OCI-M2 (cell line): ENCODE measurements around the gene CARMIL3.

Experiments used
- DNase-seq: peaks from one replicate; lab custom pipeline; 2025; ENCODE audit not compliant: unreplicated experiment; lab: John Stamatoyannopoulos, UW

CARMIL3 gene

GRCh38 chr14:24075485-24076301 is 23.9 kb downstream of the CARMIL3 start:
- no peak for DNase-seq

GRCh38 chr14:24076302-24076601 is 24.4 kb downstream of the CARMIL3 start:
- DNase-seq: no peak

- DNase-seq: no peak
These were observed 25.3 kb downstream of the CARMIL3 start for GRCh38 chr14:24077086-24077485.

- no peak for DNase-seq
These were observed 26.3 kb downstream of the CARMIL3 start for GRCh38 chr14:24078146-24078545.

- no peak for DNase-seq
These were observed 27.8 kb downstream of the CARMIL3 start for GRCh38 chr14:24079491-24080141.

GRCh38 chr14:24080142-24080530 is 28.3 kb downstream of the CARMIL3 start:
- DNase-seq: no peak

GRCh38 chr14:24080888-24081738 is 29.3 kb downstream of the CARMIL3 start:
- no peak for DNase-seq

GRCh38 chr14:24081739-24082211 is 30.0 kb downstream of the CARMIL3 start:
- no peak for DNase-seq

GRCh38 chr14:24082411-24083080 is 30.7 kb downstream of the CARMIL3 start:
- no peak for DNase-seq

GRCh38 chr14:24083462-24083861 is 31.7 kb downstream of the CARMIL3 start:
- DNase-seq: no peak

- no peak for DNase-seq
These were observed 32.6 kb downstream of the CARMIL3 start for GRCh38 chr14:24084440-24084839.

GRCh38 chr14:24085215-24085614 is 33.4 kb downstream of the CARMIL3 start:
- no peak for DNase-seq

GRCh38 chr14:24086193-24086955 is 34.6 kb downstream of the CARMIL3 start:
- no peak for DNase-seq

- DNase-seq: no peak
These were observed 35.2 kb downstream of the CARMIL3 start for GRCh38 chr14:24087004-24087403.

GRCh38 chr14:24088095-24088494 is 36.3 kb downstream of the CARMIL3 start:
- no peak for DNase-seq

- no peak for DNase-seq
These were observed 38.1 kb downstream of the CARMIL3 start for GRCh38 chr14:24089890-24090289.

- DNase-seq: no peak
These were observed 40.3 kb downstream of the CARMIL3 start for GRCh38 chr14:24092110-24092504.

- no peak for DNase-seq
These were observed 40.8 kb downstream of the CARMIL3 start for GRCh38 chr14:24092505-24093206.

- DNase-seq: no peak
These were observed 41.5 kb downstream of the CARMIL3 start for GRCh38 chr14:24093207-24093900.
